SK-N-SH (cell line): Measurements from ENCODE around the gene TFR2. TPM values are rescaled to one million over a fixed set of nuclear protein-coding genes. Genes with fewer than 3 reads are reported as not detected.

Source experiments
- CTCF ChIA-PET: fragments of 300-600, 350-600 bp; formaldehyde crosslinking; extraction: SDS; loops from one replicate; lab custom pipeline; 2021; lab: Yijun Ruan, JAX
- POLR2A ChIA-PET: fragments of 350-600 bp; sonication (Branson Sonifier 250); formaldehyde crosslinking; extraction: SDS; loops from one replicate; lab custom pipeline; 2020; ENCODE audit warnings: antibody characterized with exemption, inconsistent platforms; lab: Yijun Ruan, JAX
- DNase-seq: peaks from one replicate; pipeline ENCODE4 v3.0.0; 2012
- H2AFZ ChIP-seq: fragments of 200-600 bp; sonication (generic); 2 replicates; pipeline ENCODE4 v1.8.1; 2016; ENCODE audit warnings: antibody characterized with exemption, mild to moderate bottlenecking, low read depth
- H3F3A ChIP-seq: fragments of 200-600 bp; sonication (generic); replicated peaks from 2 replicates; pipeline ENCODE3; 2016; ENCODE audit warnings: antibody characterized with exemption, mild to moderate bottlenecking; ENCODE audit not compliant: insufficient read depth
- H3K27ac ChIP-seq, 2 experiments: fragments of 200-500 bp in 1 of 2; fragments of 200-600 bp in 1 of 2; sonication (Bioruptor generic) in 1 of 2; sonication (generic), shearing (Covaris generic) in 1 of 2; 2 replicates each; pipeline versions ENCODE4 v1.5.1 to v1.6.1; 2014 to 2016; ENCODE audit warnings: low read depth in 2 of 2, inconsistent platforms in 1 of 2, low read length in 1 of 2, mild to moderate bottlenecking in 1 of 2, mixed read lengths in 1 of 2
- H3K27me3 ChIP-seq: fragments of 200-600 bp; sonication (generic), shearing (Covaris generic); 2 replicates; pipeline ENCODE4 v1.6.1; 2016; ENCODE audit warnings: mixed run types; ENCODE audit not compliant: insufficient read depth
- H3K36me3 ChIP-seq, 2 experiments: fragments of 200-500 bp in 1 of 2; fragments of 200-600 bp in 1 of 2; sonication (Bioruptor generic) in 1 of 2; sonication (generic) in 1 of 2; replicated peaks in 1 of 2; 2 replicates each; pipeline versions ENCODE3 to v1.5.1; 2014 to 2016; ENCODE audit warnings: low read length in 1 of 2, mild to moderate bottlenecking in 1 of 2; ENCODE audit not compliant: insufficient read depth in 2 of 2, control insufficient read depth in 1 of 2
- H3K4me1 ChIP-seq, 2 experiments: fragments of 200-500 bp in 1 of 2; fragments of 200-600 bp in 1 of 2; sonication (Bioruptor generic) in 1 of 2; sonication (generic), shearing (Covaris generic) in 1 of 2; 2 replicates each; pipeline versions ENCODE4 v1.5.1 to v1.6.1; 2014 to 2016; ENCODE audit warnings: low read depth in 1 of 2, low read length in 1 of 2, mixed run types in 1 of 2; ENCODE audit not compliant: insufficient read depth in 2 of 2, control insufficient read depth in 1 of 2
- H3K4me2 ChIP-seq: fragments of 200-600 bp; sonication (generic), shearing (Covaris generic); 2 replicates; pipeline ENCODE4 v1.6.1; 2017; ENCODE audit warnings: mixed run types
- H3K4me3 ChIP-seq, 2 experiments: fragments of 200-500 bp in 1 of 2; fragments of 200-600 bp in 1 of 2; sonication (Bioruptor generic) in 1 of 2; sonication (generic), shearing (Covaris generic) in 1 of 2; 2 replicates each; pipeline versions ENCODE4 v1.5.1 to v1.8.1; 2014 to 2016; ENCODE audit warnings: low read depth in 2 of 2, inconsistent platforms in 1 of 2, low read length in 1 of 2, mild to moderate bottlenecking in 1 of 2, mixed read lengths in 1 of 2, moderate library complexity in 1 of 2
- H3K79me2 ChIP-seq: fragments of 200-600 bp; sonication (generic); 2 replicates; pipeline ENCODE4 v1.8.1; 2017; ENCODE audit warnings: mild to moderate bottlenecking; ENCODE audit not compliant: insufficient read depth
- H3K9ac ChIP-seq: fragments of 200-600 bp; sonication (generic); 2 replicates; pipeline ENCODE4 v1.6.1; 2017; ENCODE audit warnings: mixed run types
- H3K9me2 ChIP-seq: fragments of 200-600 bp; sonication (generic); 2 replicates; pipeline ENCODE4 v1.6.1; 2017; ENCODE audit warnings: mixed run types
- H3K9me3 ChIP-seq: fragments of 200-600 bp; sonication (generic); 2 replicates; pipeline ENCODE4 v1.6.1; 2017; ENCODE audit warnings: mixed run types, mild to moderate bottlenecking, moderate library complexity
- H4K20me1 ChIP-seq: fragments of 200-600 bp; sonication (generic); 2 replicates; pipeline ENCODE4 v1.6.1; 2017; ENCODE audit warnings: mild to moderate bottlenecking, mixed run types; ENCODE audit not compliant: insufficient read depth
- ELF1 ChIP-seq: IDR thresholded peaks from 2 replicates; pipeline ENCODE4 v1.4.0; 2012
- EP300 ChIP-seq, 2 experiments: IDR thresholded peaks; 2 replicates each; pipeline versions ENCODE4 v1.4.0 to v1.6.1; 2012; ENCODE audit warnings: borderline replicate concordance in 1 of 2, low read depth in 1 of 2, low read length in 1 of 2
- EZH2phosphoT487 ChIP-seq: fragments of 200-600 bp; sonication (generic); IDR thresholded peaks from 2 replicates; pipeline ENCODE4 v1.6.1; 2017; ENCODE audit warnings: low read depth, mixed run types, mild to moderate bottlenecking, antibody characterized with exemption, moderate library complexity, borderline replicate concordance
- FOXJ3 ChIP-seq: sonication (generic); formaldehyde crosslinking; IDR thresholded peaks from 2 replicates; pipeline ENCODE4 v1.5.1; 2020; ENCODE audit warnings: mild to moderate bottlenecking, missing genetic modification reagents
- GABPA ChIP-seq: IDR thresholded peaks from 2 replicates; pipeline ENCODE4 v1.4.0; 2012; ENCODE audit warnings: low read depth, mild to moderate bottlenecking
- MEF2A ChIP-seq: IDR thresholded peaks from 2 replicates; pipeline ENCODE4 v1.4.0; 2012; ENCODE audit warnings: low read depth, borderline replicate concordance
- MXI1 ChIP-seq: IDR thresholded peaks from 2 replicates; pipeline ENCODE4 v1.6.1; 2012; ENCODE audit warnings: mild to moderate bottlenecking, low read depth, low read length, improper control_type of control experiment
- RAD21 ChIP-seq: IDR thresholded peaks from 2 replicates; pipeline ENCODE4 v1.6.1; 2012; ENCODE audit warnings: mild to moderate bottlenecking, low read length
- RFX5 ChIP-seq: IDR thresholded peaks from 2 replicates; pipeline ENCODE4 v1.6.1; 2012; ENCODE audit warnings: mild to moderate bottlenecking, improper control_type of control experiment, low read length
- SMC3 ChIP-seq: IDR thresholded peaks from 2 replicates; pipeline ENCODE4 v1.6.1; 2012; ENCODE audit warnings: low read depth, low read length, improper control_type of control experiment
- TAF1 ChIP-seq: IDR thresholded peaks from 2 replicates; pipeline ENCODE4 v1.6.1; 2012; ENCODE audit warnings: low read depth, mild to moderate bottlenecking, low read length, moderate library complexity, borderline replicate concordance
- USF1 ChIP-seq: IDR thresholded peaks from 2 replicates; pipeline ENCODE4 v1.4.0; 2012; ENCODE audit warnings: low read depth, borderline replicate concordance
- ZBTB33 ChIP-seq: IDR thresholded peaks from 2 replicates; pipeline ENCODE4 v1.4.0; 2012; ENCODE audit warnings: low read depth, borderline replicate concordance
- WGBS: methylation state at CpG from one replicate; pipeline ENCODE4 v1.1.6; 2017; ENCODE audit warnings: low lambda C conversion rate; 5-methylcytosine and 5-hydroxymethylcytosine counted together
- polyA plus RNA-seq, 3 experiments: library from polyadenylated mRNA; depleted of rRNA; stranded (reverse); fragments of >200 nt; gene quantifications; 2 replicates each; pipeline ENCODE4 v1.2.3, GENCODE V29; 2012
- TF ChIP-seq, protein P1 (sequence below): fragments of 200-600 bp; sonication (generic); IDR thresholded peaks from 2 replicates; pipeline ENCODE4 v1.6.1; 2017; ENCODE audit warnings: antibody characterized with exemption, mild to moderate bottlenecking, moderate library complexity

TFR2 gene
- polyA plus RNA-seq, 1 of the 3 experiments (the other 2 are of a cell fraction) = 0.30 TPM

- CTCF ChIA-PET = interaction anchor here (8.3 to 11.0 kb wide), 3 partner anchors 16 to 125 kb away, joined by 108 to 147 read pairs (median 119); partner anchors contain the start of genes MOSPD3 and POP7
- WGBS = 82% methylated on average over 22 of the region's 25 CpGs
- TF ChIP-seq EZH2phosphoT487 (no peak), RAD21 (no peak), ZBTB33 (no peak), MEF2A (no peak), EP300 (IDR thresholded peaks at IDR 0.05; ENCODE audit: borderline replicate concordance in 1 of 2, low read depth in 1 of 2, low read length in 1 of 2) (no peak), TAF1 (no peak), USF1 (no peak), SMC3 (no peak), FOXJ3 (CRISPR knock-in tag) (no peak), MXI1 (no peak), RFX5 (no peak), GABPA (no peak), ELF1 (no peak)
- TF ChIP-seq, protein P1, sequence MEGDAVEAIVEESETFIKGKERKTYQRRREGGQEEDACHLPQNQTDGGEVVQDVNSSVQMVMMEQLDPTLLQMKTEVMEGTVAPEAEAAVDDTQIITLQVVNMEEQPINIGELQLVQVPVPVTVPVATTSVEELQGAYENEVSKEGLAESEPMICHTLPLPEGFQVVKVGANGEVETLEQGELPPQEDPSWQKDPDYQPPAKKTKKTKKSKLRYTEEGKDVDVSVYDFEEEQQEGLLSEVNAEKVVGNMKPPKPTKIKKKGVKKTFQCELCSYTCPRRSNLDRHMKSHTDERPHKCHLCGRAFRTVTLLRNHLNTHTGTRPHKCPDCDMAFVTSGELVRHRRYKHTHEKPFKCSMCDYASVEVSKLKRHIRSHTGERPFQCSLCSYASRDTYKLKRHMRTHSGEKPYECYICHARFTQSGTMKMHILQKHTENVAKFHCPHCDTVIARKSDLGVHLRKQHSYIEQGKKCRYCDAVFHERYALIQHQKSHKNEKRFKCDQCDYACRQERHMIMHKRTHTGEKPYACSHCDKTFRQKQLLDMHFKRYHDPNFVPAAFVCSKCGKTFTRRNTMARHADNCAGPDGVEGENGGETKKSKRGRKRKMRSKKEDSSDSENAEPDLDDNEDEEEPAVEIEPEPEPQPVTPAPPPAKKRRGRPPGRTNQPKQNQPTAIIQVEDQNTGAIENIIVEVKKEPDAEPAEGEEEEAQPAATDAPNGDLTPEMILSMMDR = no peak
- Histone ChIP-seq H3K27me3 (no peaks in the 10 kb centered on the region), H3K36me3 (peaks cover 13 to 66% of the 10 kb centered on the region in 2 experiments), H3K27ac (no peak overlapping the region), H3K4me2 (no peak overlapping the region), H3K4me1 (peaks cover 17 to 21% of the 10 kb centered on the region in 2 experiments), H3F3A (peaks cover 14% of the 10 kb centered on the region), H3K79me2 (peaks cover 47% of the 10 kb centered on the region), H3K4me3 (no peak overlapping the region), H4K20me1 (peaks cover 53% of the 10 kb centered on the region), H3K9ac (no peak overlapping the region), H2AFZ (no peak overlapping the region), H3K9me3 (no peaks in the 10 kb centered on the region), H3K9me2 (no peaks in the 10 kb centered on the region)
- DNase-seq = no peak
- POLR2A ChIA-PET = no interaction called here
Observed at GRCh38 chr7:100687751-100688300, 46.5 kb upstream of the TFR2 start.
